Mesendoderm (in vitro differentiated cells): ENCODE measurements around the gene KCNJ4.

Experiments
- DNase-seq: peaks from one replicate; pipeline ENCODE4 v3.0.0; 2013
- H2AK5ac ChIP-seq: 2 replicates; pipeline ENCODE4 v1.6.1; 2013; ENCODE audit warnings: low read length, inconsistent platforms
- H2BK120ac ChIP-seq: 2 replicates; pipeline ENCODE4 v1.6.1; 2013; ENCODE audit warnings: low read depth, mild to moderate bottlenecking, low read length, moderate library complexity, mixed read lengths
- H2BK15ac ChIP-seq: replicated peaks from 2 replicates; pipeline ENCODE4 v1.6.1; 2013; ENCODE audit warnings: low read depth, mild to moderate bottlenecking, moderate library complexity
- H2BK5ac ChIP-seq: 2 replicates; pipeline ENCODE4 v1.6.1; 2013; ENCODE audit warnings: low read length, inconsistent platforms
- H3K18ac ChIP-seq: 2 replicates; pipeline ENCODE4 v1.6.1; 2013; ENCODE audit warnings: mild to moderate bottlenecking, low read length, mixed read lengths
- H3K23ac ChIP-seq: one replicate; pipeline ENCODE4 v1.6.1; 2013; ENCODE audit warnings: low read length
- H3K27ac ChIP-seq: 2 replicates; pipeline ENCODE4 v1.5.1; 2013; ENCODE audit warnings: low read depth, mild to moderate bottlenecking, inconsistent platforms, low read length, moderate library complexity
- H3K27me3 ChIP-seq: 2 replicates; pipeline ENCODE4 v1.6.1; 2013; ENCODE audit warnings: low read length, control low read depth, mild to moderate bottlenecking, inconsistent platforms; ENCODE audit not compliant: insufficient read depth, poor library complexity
- H3K36me3 ChIP-seq: 2 replicates; pipeline ENCODE4 v1.6.1; 2013; ENCODE audit warnings: low read length, inconsistent platforms; ENCODE audit not compliant: control insufficient read depth, insufficient read depth
- H3K4ac ChIP-seq: one replicate; pipeline ENCODE4 v1.6.1; 2013; ENCODE audit warnings: low read depth, mild to moderate bottlenecking, low read length, moderate library complexity
- H3K4me1 ChIP-seq: 2 replicates; pipeline ENCODE4 v1.6.1; 2013; ENCODE audit warnings: low read depth, low read length, inconsistent platforms; ENCODE audit not compliant: control insufficient read depth
- H3K4me2 ChIP-seq: 2 replicates; pipeline ENCODE4 v1.6.1; 2013; ENCODE audit warnings: low read length
- H3K4me3 ChIP-seq: 2 replicates; pipeline ENCODE4 v1.5.1; 2013; ENCODE audit warnings: mild to moderate bottlenecking, low read length
- H3K56ac ChIP-seq: one replicate; pipeline ENCODE4 v1.6.1; 2013; ENCODE audit warnings: low read length
- H3K79me1 ChIP-seq: 2 replicates; pipeline ENCODE4 v1.6.1; 2013; ENCODE audit warnings: low read length, inconsistent platforms
- H3K79me2 ChIP-seq: 2 replicates; pipeline ENCODE4 v1.6.1; 2013; ENCODE audit warnings: mild to moderate bottlenecking, low read length; ENCODE audit not compliant: control insufficient read depth, insufficient read depth
- H3K9ac ChIP-seq: 2 replicates; pipeline ENCODE4 v1.6.1; 2013; ENCODE audit warnings: low read length, inconsistent platforms
- H4K5ac ChIP-seq: one replicate; pipeline ENCODE4 v1.6.1; 2013; ENCODE audit warnings: low read length
- H4K8ac ChIP-seq: one replicate; pipeline ENCODE4 v1.6.1; 2013; ENCODE audit warnings: low read depth, mild to moderate bottlenecking, control low read depth, low read length, moderate library complexity
- WGBS: extraction: QIAGEN DNeasy Blood & Tissue Kit; methylation state at CpG from one replicate; pipeline ENCODE4 v1.1.7; 2013; ENCODE audit warnings: low lambda C conversion rate, missing lambda C conversion rate; ENCODE audit not compliant: insufficient coverage; ENCODE audit errors: extremely low coverage; 5-methylcytosine and 5-hydroxymethylcytosine counted together

Gene KCNJ4

GRCh38 chr22:38453996-38454352 is 1.0 kb downstream of the KCNJ4 start:
- Histone ChIP-seq H2AK5ac (no peak overlapping the region), H3K18ac (no peak overlapping the region), H4K5ac (no peak overlapping the region), H3K79me2 (no peaks in the 10 kb centered on the region), H3K36me3 (no peaks in the 10 kb centered on the region), H4K8ac (no peak overlapping the region), H3K4me1 (no peaks in the 10 kb centered on the region), H3K27me3 (peaks cover 15% of the 10 kb centered on the region), H2BK15ac (no peak overlapping the region), H2BK120ac (no peak overlapping the region), H3K27ac (no peak overlapping the region), H3K9ac (no peak overlapping the region), H3K23ac (no peak overlapping the region), H3K4ac (no peak overlapping the region), H3K56ac (no peak overlapping the region), H3K4me3 (no peak overlapping the region), H2BK5ac (no peak overlapping the region), H3K79me1 (no peaks in the 10 kb centered on the region), H3K4me2 (no peak overlapping the region)
- DNase-seq, result no peak
- whole genome bisulfite sequencing, result no CpG with 5 or more reads among the region's 3 CpGs

GRCh38 chr22:38453066-38453672 is 1.8 kb downstream of the KCNJ4 start:
- H3K79me2 ChIP-seq, result no peaks in the 10 kb centered on the region
- H3K23ac ChIP-seq, result no peak overlapping the region
- H3K36me3 ChIP-seq, result no peaks in the 10 kb centered on the region
- H2BK120ac ChIP-seq, result no peak overlapping the region
- DNase-seq, result no peak
- no peak overlapping the region for H2AK5ac ChIP-seq
- H3K4ac ChIP-seq, result no peak overlapping the region
- no peak overlapping the region for H3K56ac ChIP-seq
- H3K18ac ChIP-seq, result no peak overlapping the region
- no peak overlapping the region for H2BK15ac ChIP-seq
- WGBS, result no CpG with 5 or more reads among the region's 11 CpGs
- peaks cover 15% of the 10 kb centered on the region for H3K27me3 ChIP-seq
- H3K4me1 ChIP-seq, result no peaks in the 10 kb centered on the region
- no peaks in the 10 kb centered on the region for H3K79me1 ChIP-seq
- H3K4me3 ChIP-seq, result no peak overlapping the region
- no peak overlapping the region for H3K9ac ChIP-seq
- H3K4me2 ChIP-seq, result no peak overlapping the region
- H3K27ac ChIP-seq, result no peak overlapping the region
- H4K5ac ChIP-seq, result no peak overlapping the region
- no peak overlapping the region for H2BK5ac ChIP-seq
- no peak overlapping the region for H4K8ac ChIP-seq

- Histone ChIP-seq H3K18ac (no peak overlapping the region), H2BK15ac (no peak overlapping the region), H3K4me3 (no peak overlapping the region), H3K27ac (no peak overlapping the region), H3K4me1 (no peaks in the 10 kb centered on the region), H3K79me2 (no peaks in the 10 kb centered on the region), H3K23ac (no peak overlapping the region), H2BK5ac (no peak overlapping the region), H3K4me2 (no peak overlapping the region), H3K79me1 (no peaks in the 10 kb centered on the region), H2AK5ac (no peak overlapping the region), H4K8ac (no peak overlapping the region), H3K36me3 (no peaks in the 10 kb centered on the region), H4K5ac (no peak overlapping the region), H3K9ac (no peak overlapping the region), H3K4ac (no peak overlapping the region), H2BK120ac (no peak overlapping the region), H3K56ac (no peak overlapping the region), H3K27me3 (peaks cover 15% of the 10 kb centered on the region)
- WGBS, result no CpG with 5 or more reads among the region's 25 CpGs
- DNase-seq, result no peak
These were observed 2.5 kb downstream of the KCNJ4 start for GRCh38 chr22:38452373-38453065.

GRCh38 chr22:38451864-38452263 is 3.1 kb downstream of the KCNJ4 start:
- H2AK5ac ChIP-seq, result no peak overlapping the region
- H3K36me3 ChIP-seq, result no peaks in the 10 kb centered on the region
- no peak overlapping the region for H4K5ac ChIP-seq
- no peak overlapping the region for H2BK5ac ChIP-seq
- H3K18ac ChIP-seq, result no peak overlapping the region
- H3K4me3 ChIP-seq, result no peak overlapping the region
- H3K27ac ChIP-seq, result no peak overlapping the region
- peaks cover 15% of the 10 kb centered on the region for H3K27me3 ChIP-seq
- H3K4me1 ChIP-seq, result no peaks in the 10 kb centered on the region
- H3K9ac ChIP-seq, result no peak overlapping the region
- H3K23ac ChIP-seq, result no peak overlapping the region
- no peak overlapping the region for H4K8ac ChIP-seq
- no peaks in the 10 kb centered on the region for H3K79me1 ChIP-seq
- no peaks in the 10 kb centered on the region for H3K79me2 ChIP-seq
- H2BK15ac ChIP-seq, result no peak overlapping the region
- no peak overlapping the region for H3K56ac ChIP-seq
- no CpG with 5 or more reads among the region's 4 CpGs for WGBS
- H3K4me2 ChIP-seq, result no peak overlapping the region
- no peak for DNase-seq
- H3K4ac ChIP-seq, result no peak overlapping the region
- no peak overlapping the region for H2BK120ac ChIP-seq

DNA sequence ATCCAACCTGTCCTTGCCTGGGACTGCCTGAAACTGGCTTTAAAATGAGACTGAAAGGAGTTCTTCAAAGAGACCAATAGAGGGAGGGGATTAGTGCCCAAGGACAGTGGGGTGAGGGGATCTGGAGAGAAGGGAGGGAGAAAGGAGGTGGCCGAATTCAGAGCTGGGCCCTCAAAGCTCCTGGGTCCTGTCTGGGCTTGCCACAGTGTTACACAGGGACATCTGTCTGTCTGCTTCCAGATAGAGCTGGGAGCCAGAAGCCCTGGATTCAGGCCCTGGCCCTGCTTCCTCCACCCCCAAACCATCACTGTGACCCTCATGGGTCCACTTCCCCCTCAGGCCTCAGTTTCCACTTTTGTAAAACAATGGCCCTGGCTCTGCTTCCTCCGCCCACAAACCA is 3.6 kb downstream of the KCNJ4 start:
- no peaks in the 10 kb centered on the region for H3K79me1 ChIP-seq
- no peaks in the 10 kb centered on the region for H3K4me1 ChIP-seq
- WGBS, result no CpG with 5 or more reads among the region's 2 CpGs
- H3K4ac ChIP-seq, result no peak overlapping the region
- no peak overlapping the region for H2BK5ac ChIP-seq
- no peak overlapping the region for H3K27ac ChIP-seq
- H3K18ac ChIP-seq, result no peak overlapping the region
- no peak overlapping the region for H4K5ac ChIP-seq
- no peak overlapping the region for H3K4me3 ChIP-seq
- H3K23ac ChIP-seq, result no peak overlapping the region
- H3K27me3 ChIP-seq, result peaks cover 15% of the 10 kb centered on the region
- no peak overlapping the region for H3K4me2 ChIP-seq
- H3K36me3 ChIP-seq, result no peaks in the 10 kb centered on the region
- H2BK15ac ChIP-seq, result no peak overlapping the region
- no peak overlapping the region for H2AK5ac ChIP-seq
- H3K56ac ChIP-seq, result no peak overlapping the region
- DNase-seq, result no peak
- H3K9ac ChIP-seq, result no peak overlapping the region
- no peak overlapping the region for H2BK120ac ChIP-seq
- no peaks in the 10 kb centered on the region for H3K79me2 ChIP-seq
- H4K8ac ChIP-seq, result no peak overlapping the region
